Activated B cell treated with CpG ODN at 0.5 μM for 24 hours (primary cell): ENCODE data around the gene SOX6. TPM values are rescaled to one million over a fixed set of nuclear protein-coding genes. Genes with fewer than 3 reads are reported as not detected.

Experiments
- ATAC-seq: fragments of 200-7000 bp; cut with Tn5 transposase; one replicate; pipeline ENCODE4 v1.10.0; 2021; ENCODE audit warnings: low read depth, mild to moderate bottlenecking, moderate library complexity
- CTCF ChIA-PET: fragments of 350-600 bp; sonication (Branson Sonifier 250); formaldehyde crosslinking; loops from one replicate; lab custom pipeline; 2021; ENCODE audit warnings: antibody characterized with exemption; lab: Charles Lee
- POLR2A ChIA-PET: fragments of 350-600 bp; sonication (Branson Sonifier 250); formaldehyde crosslinking; loops from one replicate; lab custom pipeline; 2021; ENCODE audit warnings: antibody characterized with exemption; lab: Charles Lee
- DNase-seq: peaks from one replicate; pipeline ENCODE4 v3.0.0; 2022
- H3K27ac Mint-ChIP-seq: one replicate; pipeline ENCODE4 v1.8.0; 2020; ENCODE audit warnings: mixed read lengths
- H3K27me3 Mint-ChIP-seq: one replicate; pipeline ENCODE4 v1.8.0; 2021; ENCODE audit warnings: mixed read lengths
- H3K36me3 Mint-ChIP-seq: one replicate; pipeline ENCODE4 v1.8.0; 2021; ENCODE audit warnings: low read depth, mixed read lengths
- H3K4me1 Mint-ChIP-seq: one replicate; pipeline ENCODE4 v1.8.0; 2021; ENCODE audit warnings: mixed read lengths
- H3K4me3 Mint-ChIP-seq: one replicate; pipeline ENCODE4 v1.8.0; 2020; ENCODE audit warnings: mild to moderate bottlenecking, mixed read lengths
- H3K9me3 Mint-ChIP-seq: one replicate; pipeline ENCODE4 v1.8.0; 2020; ENCODE audit warnings: mixed read lengths
- intact Hi-C: fragments of 100-400 bp; cut with micrococcal nuclease; formaldehyde crosslinking; loops from one replicate; pipeline ENCODE4 v1.15.1; 2024
- total RNA-seq: library from RNA; stranded (reverse); gene quantifications from 2 replicates; pipeline ENCODE4 v1.2.3, GENCODE V29; 2022
- TF ChIP-seq, protein P1 (sequence below): fragments of 200-600 bp; IDR thresholded peaks from one replicate; pipeline ENCODE4 v1.8.0; 2022; ENCODE audit warnings: antibody characterized with exemption, mild to moderate bottlenecking

Gene SOX6
- total RNA-seq, 1 donor from 2014 or later, result not detected

DNA sequence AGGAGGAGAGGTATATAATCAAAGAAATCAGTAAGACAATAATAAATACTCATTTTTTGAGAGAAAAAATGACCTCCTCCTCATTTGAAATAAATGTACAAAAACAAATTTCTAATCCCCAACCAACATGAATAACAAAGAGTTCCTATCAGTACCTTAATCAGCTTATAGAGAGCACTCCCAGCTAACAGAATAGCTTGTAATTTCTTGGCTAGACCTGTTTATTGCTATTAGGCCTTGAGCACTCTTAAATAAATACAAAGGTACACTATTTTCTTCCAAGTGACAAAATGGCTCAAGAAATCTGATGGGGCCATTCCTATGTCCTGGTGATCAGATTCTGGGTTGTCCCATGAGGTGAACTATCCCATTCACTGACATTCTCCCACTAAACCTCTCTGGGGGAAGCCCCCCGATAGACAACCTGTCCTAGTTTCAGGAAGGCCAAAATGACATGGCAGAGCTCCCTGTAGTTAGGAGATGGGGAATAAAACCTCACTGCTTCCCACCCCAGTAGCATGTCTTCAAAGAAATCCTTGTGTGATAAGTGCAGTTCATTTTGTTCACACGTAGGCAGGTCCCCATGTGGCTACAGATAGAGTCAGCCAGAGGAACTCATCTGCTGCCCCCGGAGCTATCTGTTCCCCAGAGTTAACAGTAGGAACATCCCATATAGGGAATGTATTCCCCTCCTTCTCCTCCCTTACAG lies 385.7 kb downstream of the SOX6 start:
- ATAC-seq, result no peak
- TF ChIP-seq, protein P1, sequence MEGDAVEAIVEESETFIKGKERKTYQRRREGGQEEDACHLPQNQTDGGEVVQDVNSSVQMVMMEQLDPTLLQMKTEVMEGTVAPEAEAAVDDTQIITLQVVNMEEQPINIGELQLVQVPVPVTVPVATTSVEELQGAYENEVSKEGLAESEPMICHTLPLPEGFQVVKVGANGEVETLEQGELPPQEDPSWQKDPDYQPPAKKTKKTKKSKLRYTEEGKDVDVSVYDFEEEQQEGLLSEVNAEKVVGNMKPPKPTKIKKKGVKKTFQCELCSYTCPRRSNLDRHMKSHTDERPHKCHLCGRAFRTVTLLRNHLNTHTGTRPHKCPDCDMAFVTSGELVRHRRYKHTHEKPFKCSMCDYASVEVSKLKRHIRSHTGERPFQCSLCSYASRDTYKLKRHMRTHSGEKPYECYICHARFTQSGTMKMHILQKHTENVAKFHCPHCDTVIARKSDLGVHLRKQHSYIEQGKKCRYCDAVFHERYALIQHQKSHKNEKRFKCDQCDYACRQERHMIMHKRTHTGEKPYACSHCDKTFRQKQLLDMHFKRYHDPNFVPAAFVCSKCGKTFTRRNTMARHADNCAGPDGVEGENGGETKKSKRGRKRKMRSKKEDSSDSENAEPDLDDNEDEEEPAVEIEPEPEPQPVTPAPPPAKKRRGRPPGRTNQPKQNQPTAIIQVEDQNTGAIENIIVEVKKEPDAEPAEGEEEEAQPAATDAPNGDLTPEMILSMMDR, result no peak
- intact Hi-C loops, result no loop called here
- no peak for DNase-seq
- Mint-ChIP-seq H3K4me1 (no peaks in the 10 kb centered on the region), H3K4me3 (no peak overlapping the region), H3K27me3 (no peaks in the 10 kb centered on the region), H3K9me3 (no peaks in the 10 kb centered on the region), H3K27ac (no peak overlapping the region), H3K36me3 (no peaks in the 10 kb centered on the region)
- ChIA-PET POLR2A (no interaction called here), CTCF (no interaction called here)

DNA sequence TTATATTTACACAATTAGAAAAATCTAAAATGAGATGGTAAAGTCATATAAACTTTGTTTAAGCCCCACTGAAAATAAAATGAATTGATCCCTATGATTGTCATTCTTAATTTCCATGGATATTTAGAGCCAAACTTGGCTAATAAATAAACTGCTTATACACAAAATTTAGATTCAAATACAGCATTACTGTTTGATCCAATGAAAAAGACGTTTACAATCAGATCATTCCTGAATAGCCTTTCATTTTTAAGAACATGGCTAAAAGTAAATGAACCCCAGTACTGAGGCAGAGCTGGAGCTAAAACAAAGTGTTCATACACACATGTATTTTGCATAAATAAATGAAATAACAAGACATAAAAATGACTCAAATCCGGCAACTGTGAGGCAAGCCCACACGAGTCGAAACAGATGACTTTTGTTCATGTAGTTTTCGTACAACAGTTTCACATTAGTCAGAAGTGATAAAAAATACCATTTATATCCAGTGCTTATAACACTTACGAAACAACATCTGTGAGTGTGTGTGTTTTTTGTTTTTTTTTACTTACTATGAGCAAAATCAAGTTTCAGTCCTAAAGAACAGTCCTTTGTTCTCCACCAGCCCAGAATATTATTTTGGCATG lies 386.5 kb downstream of the SOX6 start:
- no peak overlapping the region for H3K27ac Mint-ChIP-seq
- ChIA-PET POLR2A (no interaction called here), CTCF (no interaction called here)
- DNase-seq, result no peak
- H3K4me3 Mint-ChIP-seq, result no peak overlapping the region
- H3K27me3 Mint-ChIP-seq, result no peaks in the 10 kb centered on the region
- no peaks in the 10 kb centered on the region for H3K4me1 Mint-ChIP-seq
- TF ChIP-seq, protein P1, result no peak
- no peak for ATAC-seq
- no peaks in the 10 kb centered on the region for H3K9me3 Mint-ChIP-seq
- no peaks in the 10 kb centered on the region for H3K36me3 Mint-ChIP-seq
- intact Hi-C loops, result no loop called here

DNA sequence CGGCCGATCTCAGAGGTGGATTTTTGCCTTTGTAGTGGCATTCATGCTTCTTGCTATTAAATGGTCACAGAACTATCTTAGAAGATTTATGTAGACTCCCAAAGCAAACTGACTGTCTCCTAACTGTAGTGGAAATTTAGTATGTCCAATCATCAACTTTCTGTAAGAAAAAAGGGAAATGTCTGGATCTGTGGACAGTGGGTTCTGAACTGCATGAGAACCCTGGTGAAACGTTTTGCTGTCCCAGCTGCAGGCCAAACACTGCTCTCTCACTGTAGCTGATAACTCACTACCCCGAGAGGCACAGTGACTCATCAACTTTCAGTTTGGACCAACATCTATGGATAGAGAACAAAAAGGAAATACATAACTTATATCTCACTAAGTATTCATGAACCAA lies 387.1 kb downstream of the SOX6 start:
- ChIA-PET POLR2A (no interaction called here), CTCF (no interaction called here)
- DNase-seq (no peak), ATAC-seq (no peak)
- Mint-ChIP-seq H3K4me3 (no peak overlapping the region), H3K4me1 (no peaks in the 10 kb centered on the region), H3K27me3 (no peaks in the 10 kb centered on the region), H3K36me3 (no peaks in the 10 kb centered on the region), H3K9me3 (no peaks in the 10 kb centered on the region), H3K27ac (no peak overlapping the region)
- intact Hi-C loops, result no loop called here
- TF ChIP-seq, protein P1, result no peak

DNA sequence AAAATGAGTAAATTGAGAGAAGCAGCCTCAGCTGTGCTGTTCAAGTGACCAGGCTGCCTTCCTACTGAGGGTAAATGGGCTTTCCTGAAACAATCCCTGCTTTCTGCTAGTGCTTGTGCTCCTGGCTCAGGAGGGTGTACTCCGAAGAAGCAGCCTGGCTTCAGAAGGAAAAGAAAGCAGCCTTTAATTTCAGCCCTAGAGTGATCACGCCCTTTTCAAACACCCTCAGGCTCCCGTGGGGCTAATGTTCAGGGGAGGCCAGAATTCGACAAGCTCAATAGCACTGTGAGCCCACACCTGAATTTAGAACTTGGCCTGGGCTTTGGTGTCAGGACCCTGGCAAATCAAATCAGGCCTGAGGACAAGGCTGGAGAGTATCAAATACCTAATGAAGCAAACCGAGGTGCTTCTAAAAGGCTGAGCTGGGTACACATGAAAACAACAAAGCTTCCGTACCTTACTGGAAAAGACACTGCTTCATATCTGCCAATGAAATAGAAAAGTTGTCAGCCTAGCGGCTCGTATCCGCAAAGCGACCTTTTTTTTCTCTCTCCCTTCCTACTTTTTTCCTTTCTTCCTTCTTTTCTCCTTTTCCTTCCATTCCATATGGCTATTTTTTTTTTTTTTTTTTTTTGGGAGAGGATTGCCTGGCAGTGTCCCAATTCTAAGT lies 387.8 kb downstream of the SOX6 start:
- CTCF ChIA-PET, result no interaction called here
- intact Hi-C loops, result no loop called here
- DNase-seq, result no peak
- ATAC-seq, result no peak
- TF ChIP-seq, protein P1, result no peak
- no peak overlapping the region for H3K27ac Mint-ChIP-seq
- H3K4me3 Mint-ChIP-seq, result no peak overlapping the region
- POLR2A ChIA-PET, result no interaction called here
- no peaks in the 10 kb centered on the region for H3K9me3 Mint-ChIP-seq
- H3K4me1 Mint-ChIP-seq, result no peaks in the 10 kb centered on the region
- no peaks in the 10 kb centered on the region for H3K36me3 Mint-ChIP-seq
- H3K27me3 Mint-ChIP-seq, result no peaks in the 10 kb centered on the region

DNA sequence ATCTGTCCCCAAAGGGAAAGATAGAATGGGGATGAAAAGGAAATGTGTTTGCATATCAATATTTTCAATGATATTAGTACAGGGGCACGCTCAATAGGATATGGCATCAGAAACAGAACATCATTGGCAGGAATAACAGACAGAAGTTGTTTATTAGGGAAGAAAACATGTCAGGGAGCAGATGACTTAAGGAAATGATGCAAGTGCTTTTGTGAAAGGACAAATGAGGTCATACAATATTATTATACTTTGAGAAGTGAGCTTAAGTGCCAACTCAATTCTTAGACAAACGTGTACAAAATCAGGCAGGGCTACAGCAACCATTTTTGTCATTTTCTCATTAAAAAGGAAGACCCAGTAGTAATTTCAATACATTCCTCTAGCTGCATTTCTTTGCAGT lies 388.4 kb downstream of the SOX6 start:
- no peak overlapping the region for H3K27ac Mint-ChIP-seq
- intact Hi-C loops, result no loop called here
- DNase-seq (no peak), ATAC-seq (no peak)
- ChIA-PET CTCF (no interaction called here), POLR2A (no interaction called here)
- H3K27me3 Mint-ChIP-seq, result no peaks in the 10 kb centered on the region
- no peaks in the 10 kb centered on the region for H3K9me3 Mint-ChIP-seq
- TF ChIP-seq, protein P1, result no peak
- no peak overlapping the region for H3K4me3 Mint-ChIP-seq
- no peaks in the 10 kb centered on the region for H3K4me1 Mint-ChIP-seq
- H3K36me3 Mint-ChIP-seq, result no peaks in the 10 kb centered on the region
